PC-9 (cell line): Measurements from ENCODE around the gene PABPC1L2A. TPM values are rescaled to one million over a fixed set of nuclear protein-coding genes. Genes with fewer than 3 reads are reported as not detected.
"Not testable (repeated sequence)": the region's sequence is repeated elsewhere in the genome, so short reads cannot be mapped to it uniquely, and the experiment has no call there.

Experiments
- BruUV-seq: library from RNA; stranded (reverse); fragments of 400-500 nt; replicated peaks from 2 replicates; lab custom pipeline; 2021; lab: Mats Ljungman, UMichigan
- CTCF ChIA-PET: fragments of 300-600 bp; sonication (Branson Sonifier 250); formaldehyde crosslinking; loops from one replicate; lab custom pipeline; 2022; ENCODE audit warnings: antibody characterized with exemption; lab: Charles Lee
- POLR2A ChIA-PET: fragments of 300-600 bp; sonication (Branson Sonifier 250); formaldehyde crosslinking; loops from one replicate; lab custom pipeline; 2022; ENCODE audit warnings: antibody characterized with exemption; ENCODE audit not compliant: unreplicated experiment; lab: Charles Lee
- DNase-seq, 2 experiments: peaks; one replicate each; pipeline versions ENCODE4 v3.0.0 to v3.0.0-alpha.2; 2015 to 2022; ENCODE audit warnings: mixed read lengths in 1 of 2
- H2AFZ ChIP-seq: fragments of 200-600 bp; sonication (generic); 2 replicates; pipeline ENCODE4 v1.8.1; 2017; ENCODE audit warnings: antibody characterized with exemption
- H3F3A ChIP-seq: fragments of 200-600 bp; sonication (generic); 2 replicates; pipeline ENCODE4 v1.8.1; 2017; ENCODE audit warnings: antibody characterized with exemption, mild to moderate bottlenecking, low read depth; ENCODE audit not compliant: insufficient read depth
- H3K27ac ChIP-seq: fragments of 200-600 bp; sonication (generic); 2 replicates; pipeline ENCODE4 v1.6.1; 2016; ENCODE audit warnings: mixed run types
- H3K27me3 ChIP-seq: fragments of 200-600 bp; sonication (generic); 2 replicates; pipeline ENCODE4 v1.6.1; 2016; ENCODE audit warnings: low read depth, mixed run types; ENCODE audit not compliant: insufficient read depth
- H3K36me3 ChIP-seq: fragments of 200-600 bp; sonication (generic); 2 replicates; pipeline ENCODE4 v1.6.1; 2016; ENCODE audit warnings: low read depth, mixed run types
- H3K4me1 ChIP-seq: fragments of 200-600 bp; sonication (generic); replicated peaks from 2 replicates; pipeline ENCODE4 v1.6.1; 2016; ENCODE audit warnings: mixed run types; ENCODE audit not compliant: insufficient read depth
- H3K4me2 ChIP-seq: fragments of 200-600 bp; sonication (generic); 2 replicates; pipeline ENCODE4 v1.6.1; 2017; ENCODE audit warnings: mixed run types
- H3K4me3 ChIP-seq: fragments of 200-600 bp; sonication (generic); 2 replicates; pipeline ENCODE4 v1.6.1; 2016; ENCODE audit warnings: mixed run types
- H3K79me2 ChIP-seq: fragments of 200-600 bp; sonication (generic); 2 replicates; pipeline ENCODE4 v1.6.1; 2017; ENCODE audit warnings: low read depth, mixed run types
- H3K9me2 ChIP-seq: fragments of 200-600 bp; sonication (generic); 2 replicates; pipeline ENCODE4 v1.8.1; 2017; ENCODE audit warnings: mild to moderate bottlenecking; ENCODE audit not compliant: insufficient read depth
- H3K9me3 ChIP-seq: fragments of 200-600 bp; sonication (generic); 2 replicates; pipeline ENCODE4 v1.8.1; 2016; ENCODE audit warnings: low read depth; ENCODE audit not compliant: insufficient read depth
- H4K20me1 ChIP-seq: fragments of 200-600 bp; sonication (generic); 2 replicates; pipeline ENCODE4 v1.8.1; 2017; ENCODE audit not compliant: insufficient read depth
- EZH2 ChIP-seq: fragments of 200-600 bp; sonication (generic); IDR thresholded peaks from 2 replicates; pipeline ENCODE4 v1.8.0; 2017; ENCODE audit warnings: antibody characterized with exemption, low read depth
- intact Hi-C: fragments of 100-400 bp; cut with micrococcal nuclease; formaldehyde crosslinking; loops from one replicate; pipeline ENCODE4 v1.10.0; 2022; ENCODE audit not compliant: unreplicated experiment
- total RNA-seq: library from RNA; stranded (reverse); gene quantifications from 2 replicates; pipeline ENCODE4 v1.2.3, GENCODE V29; 2021
- TF ChIP-seq, protein P1 (sequence below): fragments of 200-600 bp; sonication (generic); conservative IDR thresholded peaks from 2 replicates; pipeline ENCODE4 v1.6.1; 2017; ENCODE audit warnings: mixed run types, antibody characterized with exemption, mild to moderate bottlenecking, moderate library complexity

The PABPC1L2A gene
- total RNA-seq, 1 experiment from 2014 or later = not detected

DNA sequence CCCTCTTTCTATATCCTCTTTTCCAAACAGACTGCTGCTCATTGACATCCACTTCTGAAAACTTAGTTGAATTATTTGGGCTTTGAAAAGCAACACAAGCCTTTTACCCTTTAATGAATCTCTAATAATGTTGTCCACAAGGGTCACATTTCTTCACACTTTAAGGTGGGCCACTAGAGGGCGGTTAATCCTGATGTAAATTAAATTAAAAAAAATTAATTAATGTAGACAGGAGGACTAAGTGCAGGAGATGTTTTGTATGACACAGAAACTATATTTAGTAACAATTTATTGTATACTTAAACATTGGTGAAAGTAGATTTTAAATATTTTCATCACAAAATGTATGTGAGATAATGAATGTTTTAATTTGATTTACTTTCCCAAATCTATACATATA lies 7.5 kb upstream of the PABPC1L2A start:
- H3K9me2 ChIP-seq, H3F3A ChIP-seq, DNase-seq, H3K79me2 ChIP-seq, POLR2A ChIA-PET, H3K4me2 ChIP-seq, BruUV-seq, H3K9me3 ChIP-seq, H3K4me1 ChIP-seq, H2AFZ ChIP-seq, H3K27ac ChIP-seq, H3K36me3 ChIP-seq, H3K27me3 ChIP-seq, H3K4me3 ChIP-seq, H4K20me1 ChIP-seq, CTCF ChIA-PET, intact Hi-C loops: not testable (repeated sequence)
- TF ChIP-seq, protein P1, sequence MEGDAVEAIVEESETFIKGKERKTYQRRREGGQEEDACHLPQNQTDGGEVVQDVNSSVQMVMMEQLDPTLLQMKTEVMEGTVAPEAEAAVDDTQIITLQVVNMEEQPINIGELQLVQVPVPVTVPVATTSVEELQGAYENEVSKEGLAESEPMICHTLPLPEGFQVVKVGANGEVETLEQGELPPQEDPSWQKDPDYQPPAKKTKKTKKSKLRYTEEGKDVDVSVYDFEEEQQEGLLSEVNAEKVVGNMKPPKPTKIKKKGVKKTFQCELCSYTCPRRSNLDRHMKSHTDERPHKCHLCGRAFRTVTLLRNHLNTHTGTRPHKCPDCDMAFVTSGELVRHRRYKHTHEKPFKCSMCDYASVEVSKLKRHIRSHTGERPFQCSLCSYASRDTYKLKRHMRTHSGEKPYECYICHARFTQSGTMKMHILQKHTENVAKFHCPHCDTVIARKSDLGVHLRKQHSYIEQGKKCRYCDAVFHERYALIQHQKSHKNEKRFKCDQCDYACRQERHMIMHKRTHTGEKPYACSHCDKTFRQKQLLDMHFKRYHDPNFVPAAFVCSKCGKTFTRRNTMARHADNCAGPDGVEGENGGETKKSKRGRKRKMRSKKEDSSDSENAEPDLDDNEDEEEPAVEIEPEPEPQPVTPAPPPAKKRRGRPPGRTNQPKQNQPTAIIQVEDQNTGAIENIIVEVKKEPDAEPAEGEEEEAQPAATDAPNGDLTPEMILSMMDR = 0 out of 2 replicates have a peak, but pooled peaks have one; percentile 27

DNA sequence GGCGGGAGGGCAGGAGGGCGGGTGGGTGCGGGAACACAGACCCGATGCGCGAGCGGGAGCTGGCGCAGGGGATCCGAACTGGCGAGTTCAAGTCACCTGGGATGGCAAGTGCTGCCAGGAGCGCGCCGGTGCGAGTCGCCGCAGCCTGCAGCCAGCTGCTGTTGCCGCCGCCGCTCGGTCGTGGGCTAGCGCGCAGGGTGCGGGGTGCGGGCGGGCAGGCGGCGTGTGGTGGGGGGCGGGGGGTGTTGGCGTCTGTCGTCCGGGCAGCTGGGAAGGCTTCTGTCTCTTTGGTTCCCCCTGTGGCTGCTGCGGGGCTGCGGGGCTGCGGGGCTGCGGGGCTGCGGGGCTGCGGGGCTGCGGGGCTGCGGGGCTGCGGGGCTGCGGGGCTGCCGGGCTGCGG lies 572 bp upstream of the PABPC1L2A start:
- intact Hi-C loops, H3K4me2 ChIP-seq, POLR2A ChIA-PET, BruUV-seq, H3K4me1 ChIP-seq, H3K79me2 ChIP-seq, H4K20me1 ChIP-seq, H3K27ac ChIP-seq, H3K27me3 ChIP-seq, CTCF ChIA-PET, H2AFZ ChIP-seq, DNase-seq, H3K4me3 ChIP-seq, H3K9me3 ChIP-seq, H3F3A ChIP-seq, H3K36me3 ChIP-seq, H3K9me2 ChIP-seq: not testable (repeated sequence)

DNA sequence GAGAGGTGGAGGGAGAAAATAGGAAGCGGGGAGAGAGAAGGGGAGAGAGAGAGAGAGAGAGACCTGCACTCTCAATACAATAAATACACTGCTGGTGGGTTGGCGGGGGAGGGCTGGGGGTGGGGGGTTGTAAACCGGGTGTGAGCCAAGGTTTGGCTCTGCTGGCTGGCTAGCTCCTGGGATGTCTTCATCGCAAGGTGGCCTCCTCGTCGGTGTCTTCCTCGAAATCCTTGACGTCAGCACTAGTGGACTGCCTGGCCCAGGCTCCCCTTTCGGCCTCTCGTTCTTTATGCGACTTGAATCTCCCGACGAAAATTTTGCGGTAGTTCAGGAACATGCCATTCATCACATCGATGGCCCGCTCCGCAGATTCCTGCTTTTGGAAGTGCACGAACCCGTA lies 715 bp downstream of the PABPC1L2A start:
- BruUV-seq, CTCF ChIA-PET, H4K20me1 ChIP-seq, H3K4me2 ChIP-seq, H3F3A ChIP-seq, H2AFZ ChIP-seq, POLR2A ChIA-PET, H3K27me3 ChIP-seq, H3K9me3 ChIP-seq, intact Hi-C loops, H3K27ac ChIP-seq, H3K36me3 ChIP-seq, H3K4me3 ChIP-seq, H3K79me2 ChIP-seq, H3K4me1 ChIP-seq, DNase-seq, H3K9me2 ChIP-seq: not testable (repeated sequence)

DNA sequence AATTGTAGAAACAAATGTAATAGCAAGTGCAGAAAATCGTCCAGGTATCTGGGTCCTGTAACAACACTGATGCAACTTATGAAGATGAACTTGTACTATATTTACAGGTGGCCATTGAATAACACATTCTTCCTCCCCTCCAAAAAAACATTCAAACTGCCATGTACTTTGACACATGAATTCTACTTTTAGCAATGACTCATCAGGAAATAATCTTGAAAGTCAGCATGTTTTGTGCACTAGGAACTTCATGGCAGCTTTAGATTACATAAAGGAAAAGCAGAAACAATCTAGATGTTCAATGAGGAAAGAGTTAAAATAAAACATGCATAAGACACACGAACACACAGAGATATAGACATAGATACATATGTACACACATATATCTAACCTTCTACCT lies 2.5 kb downstream of the PABPC1L2A start:
- DNase-seq = no peak
- BruUV-seq = no TSS peak
- Histone ChIP-seq H3K9me3 (no peaks in the 10 kb centered on the region), H3K27ac (no peak overlapping the region), H3F3A (no peaks in the 10 kb centered on the region), H3K36me3 (no peaks in the 10 kb centered on the region), H4K20me1 (no peaks in the 10 kb centered on the region), H3K4me2 (no peak overlapping the region), H3K4me3 (no peak overlapping the region), H3K4me1 (no peaks in the 10 kb centered on the region), H3K79me2 (no peaks in the 10 kb centered on the region), H3K9me2 (no peaks in the 10 kb centered on the region), H3K27me3 (no peaks in the 10 kb centered on the region), H2AFZ (no peak overlapping the region)
- ChIA-PET POLR2A (no interaction called here), CTCF (no interaction called here)
- intact Hi-C loops = no loop called here
- no peak for TF ChIP-seq EZH2
- TF ChIP-seq, protein P1 = no peak
